ELF-1 (cell line): Measurements from ENCODE around the gene DNAH8.
"Not testable (repeated sequence)": the region's sequence is repeated elsewhere in the genome, so short reads cannot be mapped to it uniquely, and the experiment has no call there.

Experiments used
- DNase-seq: peaks from one replicate; pipeline ENCODE4 v3.0.0-alpha.2; 2016; ENCODE audit warnings: low read depth, low spot score

The DNAH8 gene

DNA sequence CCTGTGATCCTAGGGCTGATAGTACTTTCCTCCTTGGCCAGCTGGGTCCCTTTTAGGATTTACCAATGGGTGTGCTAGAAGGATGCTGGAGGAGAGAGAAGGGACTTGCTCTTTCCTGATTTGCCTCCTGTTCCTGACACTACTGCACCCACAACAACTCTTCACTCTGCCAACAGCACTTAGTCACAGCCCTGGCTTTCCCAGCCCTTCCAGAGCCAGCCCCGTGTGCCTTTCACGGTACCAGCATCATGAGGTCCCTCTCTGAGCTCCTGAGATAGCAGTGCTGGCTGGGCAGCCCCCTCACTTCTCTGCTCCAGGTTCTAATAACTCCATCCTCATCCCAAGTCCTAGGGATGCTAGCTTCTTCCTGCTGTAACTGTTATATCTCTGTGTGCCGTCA is 80.9 kb downstream of the DNAH8 start:
- DNase-seq, result no peak

DNA sequence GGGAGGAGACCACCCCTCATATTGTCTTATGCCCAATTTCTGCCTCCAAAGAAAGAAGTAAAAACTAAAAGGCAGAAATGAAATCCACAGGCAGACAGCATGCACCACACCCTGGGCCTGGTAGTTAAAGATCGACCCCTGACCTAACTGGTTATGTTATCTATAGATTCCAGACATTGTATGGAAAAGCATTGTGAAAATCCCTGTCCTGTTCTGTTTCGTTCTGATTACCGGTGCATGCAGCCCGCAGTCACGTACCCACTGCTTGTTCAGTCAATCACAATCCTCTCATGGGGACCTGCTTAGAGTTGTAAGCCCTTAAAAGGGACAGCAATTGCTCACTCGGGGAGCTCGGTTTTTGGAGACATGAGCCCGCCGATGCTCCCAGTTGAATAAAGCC is 81.3 kb downstream of the DNAH8 start:
- not testable (repeated sequence) for DNase-seq

DNA sequence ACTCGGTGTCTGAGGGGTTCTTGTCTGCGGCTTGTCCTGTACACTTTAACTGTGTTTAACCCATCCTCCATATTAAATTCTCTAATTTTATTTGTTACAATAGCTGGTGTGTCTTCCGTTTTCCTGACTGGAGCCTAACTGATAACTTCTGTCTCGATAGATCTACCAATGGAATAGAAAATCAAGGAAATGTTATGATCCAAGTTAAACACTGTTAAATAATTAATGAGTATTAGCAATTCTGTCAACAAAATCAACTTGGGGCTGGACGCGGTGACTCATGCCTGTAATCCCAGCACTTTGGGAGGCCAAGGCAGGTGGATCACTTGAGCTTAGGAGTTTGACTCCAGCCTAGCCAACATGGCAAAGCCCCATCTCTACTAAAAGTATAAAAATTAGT is 81.7 kb downstream of the DNAH8 start:
- DNase-seq, result no peak

GRCh38 chr6:38797391-38797790 is 82.3 kb downstream of the DNAH8 start:
- no peak for DNase-seq

- DNase-seq, result no peak
Observed at GRCh38 chr6:38799529-38800184, 84.5 kb downstream of the DNAH8 start.

- no peak for DNase-seq
Observed at GRCh38 chr6:38801305-38801704, 86.2 kb downstream of the DNAH8 start.

DNA sequence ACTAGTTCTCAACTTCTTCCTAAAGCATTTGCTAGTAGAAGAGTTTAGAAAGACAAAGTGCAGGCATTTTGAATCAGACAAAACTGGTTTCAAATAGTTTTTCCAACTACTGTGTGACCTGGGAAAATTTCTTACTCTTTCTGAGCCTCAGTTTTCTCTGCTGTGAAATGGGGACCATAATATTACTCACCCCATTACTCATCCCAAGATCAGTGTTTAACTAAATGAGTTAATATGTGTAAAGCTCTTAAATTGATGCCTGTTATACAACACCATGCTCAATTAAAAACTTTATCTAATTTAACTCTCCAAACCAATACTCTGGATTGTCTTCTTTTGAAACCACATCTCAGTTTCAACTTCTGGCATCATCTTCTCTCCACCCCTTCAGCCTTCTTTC is 87.4 kb downstream of the DNAH8 start:
- no peak for DNase-seq

GRCh38 chr6:38803129-38803528 is 88.0 kb downstream of the DNAH8 start:
- no peak for DNase-seq

DNA sequence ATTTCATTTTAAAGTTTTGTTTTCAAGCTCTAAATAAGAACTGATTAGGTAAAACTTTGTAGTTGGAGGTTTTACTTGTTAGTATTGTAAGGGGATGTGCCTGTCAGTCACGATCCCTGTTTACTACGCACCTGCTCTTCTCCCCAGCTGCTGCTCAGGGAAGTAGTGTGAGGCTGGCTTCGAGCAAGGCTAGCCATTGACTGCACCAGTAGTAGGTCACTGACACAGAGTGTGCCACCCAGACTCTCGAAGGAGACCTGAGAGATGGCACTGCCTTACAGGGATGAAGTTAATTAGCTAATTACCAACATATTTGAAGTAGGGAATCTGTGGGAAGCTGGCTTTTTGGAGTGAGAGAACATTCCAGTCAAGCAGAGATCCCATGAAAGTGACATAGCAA is 89.2 kb downstream of the DNAH8 start:
- DNase-seq, result no peak

GRCh38 chr6:38805127-38805655 is 90.1 kb downstream of the DNAH8 start:
- DNase-seq, result no peak

- no peak for DNase-seq
Observed at GRCh38 chr6:38805692-38806091, 90.6 kb downstream of the DNAH8 start.

- DNase-seq, result no peak
Observed at GRCh38 chr6:38806271-38806670, 91.2 kb downstream of the DNAH8 start.

- DNase-seq, result no peak
Observed at GRCh38 chr6:38806833-38807232, 91.7 kb downstream of the DNAH8 start.

GRCh38 chr6:38808039-38808438 is 92.9 kb downstream of the DNAH8 start:
- DNase-seq, result no peak

- DNase-seq, result no peak
Observed at GRCh38 chr6:38813041-38813823, 98.1 kb downstream of the DNAH8 start.

DNA sequence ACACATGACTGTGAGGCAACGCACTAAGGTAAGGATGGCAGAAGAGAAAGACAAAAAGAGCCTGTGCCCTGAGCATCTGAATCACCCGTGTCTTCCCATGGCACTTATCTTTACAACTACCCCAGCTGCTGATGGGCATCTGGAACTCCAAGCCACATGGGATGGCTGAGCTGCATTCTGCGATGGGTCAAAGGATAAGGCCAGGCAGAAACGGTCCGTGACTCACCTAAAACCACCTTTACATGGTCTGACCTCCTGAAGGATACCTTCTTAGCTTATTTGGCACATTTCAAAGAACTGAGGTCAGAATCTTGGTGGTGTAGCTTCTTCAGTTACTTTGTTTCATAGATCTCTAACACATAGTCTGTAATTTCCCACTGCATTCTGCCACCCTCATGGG is 99.7 kb downstream of the DNAH8 start:
- DNase-seq, result no peak

DNA sequence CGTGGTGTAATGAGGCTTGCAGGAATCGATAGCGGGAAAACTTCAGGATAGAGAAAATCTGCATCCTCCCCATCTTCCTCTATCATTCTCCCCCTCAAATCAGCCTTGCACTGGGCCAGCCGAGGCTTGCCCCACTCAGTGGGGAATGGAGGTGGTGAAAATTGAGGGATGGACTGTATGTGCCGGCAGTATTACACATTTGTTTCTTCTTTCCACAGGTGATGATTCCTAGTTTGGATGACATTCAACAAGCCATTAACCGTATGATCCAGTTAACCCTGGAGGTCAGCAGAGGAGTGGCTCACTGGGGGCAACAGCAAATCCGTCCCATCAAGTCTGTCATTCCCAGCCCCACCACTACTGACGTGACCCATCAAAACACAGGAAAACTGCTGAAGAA is 100.1 kb downstream of the DNAH8 start:
- DNase-seq, result no peak

GRCh38 chr6:38818691-38819090 is 103.6 kb downstream of the DNAH8 start:
- no peak for DNase-seq

GRCh38 chr6:38822963-38823362 is 107.9 kb downstream of the DNAH8 start:
- DNase-seq, result no peak

DNA sequence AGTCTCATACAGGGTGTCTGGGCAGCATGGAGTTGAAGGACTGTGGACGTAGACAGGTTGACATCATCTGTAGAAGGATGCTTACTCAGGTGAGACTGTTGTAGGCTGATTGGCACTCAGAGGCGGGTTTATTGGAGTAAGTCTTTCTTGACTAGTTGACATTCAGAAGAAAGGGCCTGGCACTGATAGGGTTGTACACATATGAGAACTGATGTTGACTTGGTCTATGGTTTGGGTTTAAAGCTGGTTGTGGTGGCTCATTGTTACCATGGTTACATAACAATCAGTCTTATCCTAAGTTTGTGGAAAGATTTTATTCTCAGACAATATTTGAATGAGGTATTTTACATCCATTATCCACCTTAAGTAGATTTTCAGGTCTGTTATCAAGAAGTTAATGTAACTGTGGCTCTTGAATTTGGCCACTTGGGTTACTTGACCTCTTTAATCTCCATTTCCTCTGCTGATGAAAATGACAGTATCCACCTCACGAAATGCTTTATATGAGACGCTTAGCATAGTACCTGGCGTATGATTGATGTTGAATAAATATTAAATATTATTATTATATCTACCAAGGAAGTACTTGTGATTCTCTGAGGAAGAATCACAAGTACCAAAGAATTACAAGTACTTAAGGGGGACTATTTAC is 109.3 kb downstream of the DNAH8 start:
- no peak for DNase-seq

DNA sequence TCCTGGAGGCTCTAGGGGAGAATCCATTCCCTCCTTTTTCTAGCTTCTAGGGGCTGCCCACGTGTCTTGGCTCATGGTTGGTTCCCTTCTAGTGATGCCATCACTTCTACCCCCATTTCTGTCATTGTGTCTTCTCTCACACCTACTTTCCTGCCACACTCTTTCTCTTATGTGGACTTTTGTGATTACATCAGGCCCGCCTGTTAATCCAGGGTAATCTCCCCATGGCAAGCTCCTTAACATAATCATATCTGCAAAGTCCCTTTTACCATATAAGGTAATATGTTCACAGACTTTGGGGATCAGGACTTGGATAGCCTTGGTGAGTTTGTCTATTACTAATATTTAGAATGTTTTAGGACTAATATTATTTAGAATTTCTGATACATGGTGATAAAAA is 111.9 kb downstream of the DNAH8 start:
- no peak for DNase-seq

- no peak for DNase-seq
Observed at GRCh38 chr6:38831865-38832264, 116.8 kb downstream of the DNAH8 start.

DNA sequence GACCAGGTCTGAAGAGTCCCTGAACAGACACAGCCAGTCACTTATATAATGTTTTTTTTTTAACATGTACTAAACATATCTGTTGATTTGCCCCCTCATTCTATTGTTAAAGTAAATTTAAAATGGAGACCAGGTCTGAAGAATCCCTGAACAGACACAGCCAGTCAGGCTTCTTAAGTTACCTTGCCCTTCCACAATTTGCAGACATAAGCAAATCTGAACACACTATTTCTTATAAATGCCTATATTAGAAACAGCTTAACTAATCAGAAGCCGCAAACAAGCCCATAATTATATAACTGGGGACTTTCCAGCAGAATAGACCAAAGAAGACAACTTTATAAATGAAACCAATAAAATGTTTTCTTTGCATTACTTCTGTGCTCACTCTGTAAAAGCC is 118.2 kb downstream of the DNAH8 start:
- no peak for DNase-seq
